GOT3 (cell line): ENCODE data around the gene RTKN.

Experiments
- DNase-seq: peaks from one replicate; lab custom pipeline; 2025; ENCODE audit warnings: mixed read lengths; lab: John Stamatoyannopoulos, UW

The RTKN gene

GRCh38 chr2:74416778-74417177, 25.0 kb downstream of the RTKN start:
- DNase-seq, result no peak

GRCh38 chr2:74415762-74416395, 25.9 kb downstream of the RTKN start:
- no peak for DNase-seq

GRCh38 chr2:74414881-74415761, 26.6 kb downstream of the RTKN start:
- no peak for DNase-seq

- DNase-seq, result no peak
Measured at GRCh38 chr2:74414441-74414840, 27.3 kb downstream of the RTKN start.

- DNase-seq, result no peak
Measured at GRCh38 chr2:74413001-74413698, 28.6 kb downstream of the RTKN start.

GRCh38 chr2:74407682-74408081, 34.1 kb downstream of the RTKN start:
- no peak for DNase-seq

GRCh38 chr2:74406035-74406434, 35.7 kb downstream of the RTKN start:
- DNase-seq, result no peak

GRCh38 chr2:74401891-74402290, 39.8 kb downstream of the RTKN start:
- DNase-seq, result no peak

GRCh38 chr2:74399785-74400184, 42.0 kb downstream of the RTKN start:
- DNase-seq, result no peak

GRCh38 chr2:74396149-74396548, 45.6 kb downstream of the RTKN start:
- no peak for DNase-seq

- DNase-seq, result no peak
Measured at GRCh38 chr2:74393525-74393924, 48.2 kb downstream of the RTKN start.

- no peak for DNase-seq
Measured at GRCh38 chr2:74392449-74392743, 49.3 kb downstream of the RTKN start.

- DNase-seq, result peak; percentile 61
Measured at GRCh38 chr2:74391580-74392448, 49.9 kb downstream of the RTKN start.

GRCh38 chr2:74391209-74391579, 50.5 kb downstream of the RTKN start:
- DNase-seq, result no peak

- no peak for DNase-seq
Measured at GRCh38 chr2:74390606-74391005, 51.1 kb downstream of the RTKN start.

- no peak for DNase-seq
Measured at GRCh38 chr2:74387346-74387745, 54.4 kb downstream of the RTKN start.

- no peak for DNase-seq
Measured at GRCh38 chr2:74385396-74385795, 56.3 kb downstream of the RTKN start.

GRCh38 chr2:74384051-74384450, 57.7 kb downstream of the RTKN start:
- DNase-seq, result no peak

- no peak for DNase-seq
Measured at GRCh38 chr2:74383254-74383653, 58.5 kb downstream of the RTKN start.

- no peak for DNase-seq
Measured at GRCh38 chr2:74381751-74382150, 60.0 kb downstream of the RTKN start.

GRCh38 chr2:74379851-74380789, 61.6 kb downstream of the RTKN start, which contains the start of gene DCTN1:
Gene DCTN1 (minus strand): TSS chr2:74380311. CDS start chr2:74380037, 274 bp downstream.
- DNase-seq, result no peak
